Endothelial cell of umbilical vein (primary cell): ENCODE measurements around the gene GK2.

Source experiments
- CTCF ChIP-seq, 2 donors: IDR thresholded peaks; 1 replicate in 1 of 2; 2 replicates in 1 of 2; pipeline ENCODE4 v1.5.1; 2011; ENCODE audit warnings: low read length in 2 of 2, mild to moderate bottlenecking in 2 of 2, moderate library complexity in 2 of 2, control low read depth in 1 of 2, inconsistent platforms in 1 of 2, low read depth in 1 of 2; ENCODE audit not compliant: insufficient read depth in 1 of 2; ENCODE audit errors: extremely low read depth in 1 of 2
- GATA2 ChIP-seq: IDR thresholded peaks from 2 replicates; pipeline ENCODE4 v1.7.0; 2011; ENCODE audit warnings: low read depth, mild to moderate bottlenecking, moderate library complexity, mixed read lengths, low read length; ENCODE audit not compliant: insufficient read length, insufficient read depth
- JUN ChIP-seq: IDR thresholded peaks from 2 replicates; pipeline ENCODE4 v1.6.1; 2011; ENCODE audit warnings: borderline replicate concordance, low read depth; ENCODE audit not compliant: insufficient read length, insufficient read depth
- MAX ChIP-seq: IDR thresholded peaks from 2 replicates; pipeline ENCODE4 v1.6.1; 2011; ENCODE audit not compliant: insufficient read depth, insufficient read length
- MYC ChIP-seq: IDR thresholded peaks from one replicate; pipeline ENCODE4 v1.6.1; 2011; ENCODE audit warnings: mild to moderate bottlenecking, low read depth, low read length
- POLR2A ChIP-seq: IDR thresholded peaks from 2 replicates; pipeline ENCODE4 v1.6.1; 2012; ENCODE audit warnings: low read depth, mild to moderate bottlenecking, control low read depth, low read length

- TF ChIP-seq CTCF (IDR thresholded peaks at IDR 0.05; ENCODE audit: extremely low read depth in 1 of 2, insufficient read depth in 1 of 2, low read depth in 1 of 2, low read length in 2 of 2) (no peak), POLR2A (no peak), GATA2 (no peak), MAX (no peak), JUN (no peak), MYC (no peak)
Observed at GRCh38 chr4:79442422-79442821, 34.4 kb upstream of the GK2 start.
